Muscle of arm (tissue), 12 donors: Measurements from ENCODE around the gene SCPEP1. TPM values are rescaled to one million over a fixed set of nuclear protein-coding genes. Genes with fewer than 3 reads are reported as not detected.

Experiments used
- DNase-seq: peaks from one replicate; pipeline ENCODE4 v3.0.0-alpha.2; 2013
- polyA plus RNA-seq, 12 donors: library from polyadenylated mRNA; unstranded; fragments of 120-200 nt; gene quantifications; one replicate each; pipeline ENCODE4 v1.2.1, GENCODE V29; 2013; ENCODE audit not compliant: insufficient read length in 12 of 12

Gene SCPEP1
- polyA plus RNA-seq, 12 donors, result 10.8 to 25.0 (median 18.1) TPM; not detected in 1

DNA sequence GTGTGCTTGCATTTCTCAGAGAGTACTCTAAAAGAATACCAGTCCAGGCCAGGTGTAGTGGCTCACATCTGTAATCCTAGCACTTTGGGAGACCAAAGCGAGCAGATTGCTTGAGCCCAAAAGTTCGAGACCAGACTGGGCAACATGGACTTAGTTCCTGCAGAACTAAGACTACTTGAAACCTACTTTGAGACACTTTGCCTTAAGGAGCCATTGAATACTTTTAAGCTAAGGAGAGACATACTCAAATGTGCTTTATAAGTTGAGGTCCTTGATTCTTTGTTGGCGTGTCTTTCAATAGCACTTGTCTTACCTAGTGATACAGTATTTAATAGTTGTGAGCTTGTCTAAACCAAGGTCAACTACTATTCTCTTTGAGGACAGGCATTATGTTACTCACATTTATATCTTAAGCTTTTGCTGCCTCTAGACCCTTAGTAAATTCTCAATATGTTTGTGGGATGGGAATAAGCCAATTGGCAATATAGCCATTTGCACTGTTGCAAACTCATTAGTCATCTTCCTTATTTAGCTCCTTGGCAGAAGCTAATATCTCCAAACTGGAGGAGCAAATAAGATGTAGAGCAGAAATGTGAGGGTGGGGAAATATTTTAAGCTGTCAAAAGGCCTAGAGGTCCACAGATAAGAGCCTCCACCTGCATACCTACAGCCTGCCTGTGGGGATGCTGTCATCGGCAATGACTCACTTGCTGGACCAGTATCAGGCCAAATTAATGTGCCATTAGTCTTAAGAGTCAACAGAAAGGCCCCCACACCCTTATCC is 16.3 kb downstream of the SCPEP1 start:
- no peak for DNase-seq

DNA sequence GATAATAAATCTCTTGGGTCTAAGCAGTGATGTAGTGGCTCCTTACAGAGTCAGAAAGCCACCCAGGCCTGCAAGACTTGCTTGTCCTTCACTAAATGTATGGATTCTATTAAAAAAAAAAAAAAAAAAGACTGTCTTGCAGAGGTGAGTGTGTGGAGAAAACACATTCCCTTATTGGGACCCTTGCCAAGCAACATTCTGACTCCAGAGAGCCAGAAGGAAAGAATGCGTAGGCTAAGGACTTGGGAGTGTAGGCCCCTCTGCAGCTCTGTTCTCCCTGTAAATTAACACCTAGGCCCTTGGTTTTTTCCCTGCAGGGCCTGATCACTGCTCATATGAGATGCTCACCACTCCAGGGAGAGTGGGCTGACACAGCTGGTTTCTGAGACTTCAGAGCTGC is 17.8 kb downstream of the SCPEP1 start:
- DNase-seq, result no peak

DNA sequence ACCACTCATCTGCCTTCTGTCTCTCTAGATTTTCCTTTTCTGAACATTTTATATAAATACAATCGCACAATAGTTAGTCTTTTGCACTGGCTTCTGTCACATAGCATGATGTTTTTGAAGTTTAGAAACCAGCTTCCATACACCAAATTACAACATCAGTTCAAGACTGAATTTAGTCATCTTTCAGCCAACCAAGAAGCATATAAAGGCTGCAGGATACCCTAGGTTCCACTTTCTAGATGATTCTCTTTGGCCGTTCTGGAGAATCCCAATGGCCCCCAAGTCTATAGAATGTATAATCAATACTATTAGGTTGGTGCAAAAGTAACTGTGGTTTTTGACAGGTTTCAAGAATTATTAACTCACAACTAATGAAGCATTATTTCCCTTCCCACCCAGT is 19.4 kb downstream of the SCPEP1 start:
- DNase-seq, result no peak

DNA sequence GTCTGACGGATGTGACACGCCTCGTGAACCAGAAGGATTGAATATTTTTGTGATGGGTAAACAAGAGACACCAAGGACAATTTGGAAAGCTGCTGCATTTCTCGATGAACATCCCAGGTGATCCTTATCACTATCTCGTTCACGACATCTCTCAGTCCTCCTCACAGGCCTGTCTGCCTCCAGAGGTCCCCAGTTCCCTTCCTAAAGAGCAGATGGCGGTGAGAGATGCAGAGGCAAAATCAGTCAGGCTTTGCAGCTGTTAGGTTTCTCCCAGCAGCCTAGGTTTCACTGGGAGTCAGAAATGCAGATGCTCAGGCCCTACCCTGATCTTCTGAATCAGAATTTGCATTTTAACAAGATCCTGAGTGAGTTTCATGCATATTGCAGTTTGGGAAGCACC is 23.6 kb downstream of the SCPEP1 start:
- DNase-seq, result no peak

DNA sequence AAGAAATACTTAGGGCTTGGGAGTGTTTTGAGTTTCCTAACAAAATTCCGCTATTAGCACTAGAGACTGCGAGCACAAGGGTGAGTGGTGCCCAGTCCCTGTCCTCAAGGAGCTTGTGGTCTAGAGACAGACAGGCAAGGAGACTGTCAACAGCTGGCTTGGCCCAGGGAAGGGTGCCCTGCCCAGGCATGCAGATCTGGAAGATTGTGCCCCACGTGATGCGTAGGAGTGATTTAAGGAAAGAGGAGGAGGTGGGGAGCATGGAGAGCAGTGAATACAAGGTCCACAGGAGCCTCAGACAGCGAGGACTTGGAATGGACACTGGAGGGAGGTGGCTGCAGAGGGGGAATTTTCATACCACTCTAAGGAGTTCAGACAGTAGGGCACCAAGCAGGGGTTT is 25.0 kb downstream of the SCPEP1 start:
- DNase-seq, result no peak

DNA sequence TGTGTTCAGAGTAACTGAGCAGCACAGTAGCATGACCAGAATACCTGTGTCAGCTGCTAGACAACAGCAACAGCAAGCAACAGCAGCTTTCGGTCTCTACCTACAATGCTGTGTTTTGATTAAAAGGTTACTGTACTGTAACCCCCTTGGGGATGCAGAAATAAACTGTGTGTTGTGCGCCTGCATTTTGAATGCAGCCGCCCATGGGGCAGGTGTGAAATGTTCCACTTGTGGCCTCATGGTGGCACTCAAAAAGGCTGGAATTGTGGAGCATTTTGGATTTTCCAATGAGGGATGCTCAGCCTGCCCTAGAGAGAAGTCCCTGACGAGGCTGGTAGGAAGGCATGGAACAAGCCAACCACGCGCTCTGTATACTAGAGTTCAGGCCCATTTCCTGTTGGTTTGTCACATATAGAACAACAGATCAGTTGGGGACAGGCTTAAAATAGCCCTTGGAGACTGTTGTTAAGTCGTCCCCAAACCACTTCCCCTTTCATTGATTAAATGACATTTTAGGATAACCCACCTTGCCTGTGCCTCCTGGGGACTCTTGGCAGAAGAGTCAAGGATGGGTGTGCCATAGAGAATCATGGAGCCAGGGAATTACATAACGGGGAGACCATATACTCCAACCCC is 27.1 kb downstream of the SCPEP1 start:
- DNase-seq, result no peak

DNA sequence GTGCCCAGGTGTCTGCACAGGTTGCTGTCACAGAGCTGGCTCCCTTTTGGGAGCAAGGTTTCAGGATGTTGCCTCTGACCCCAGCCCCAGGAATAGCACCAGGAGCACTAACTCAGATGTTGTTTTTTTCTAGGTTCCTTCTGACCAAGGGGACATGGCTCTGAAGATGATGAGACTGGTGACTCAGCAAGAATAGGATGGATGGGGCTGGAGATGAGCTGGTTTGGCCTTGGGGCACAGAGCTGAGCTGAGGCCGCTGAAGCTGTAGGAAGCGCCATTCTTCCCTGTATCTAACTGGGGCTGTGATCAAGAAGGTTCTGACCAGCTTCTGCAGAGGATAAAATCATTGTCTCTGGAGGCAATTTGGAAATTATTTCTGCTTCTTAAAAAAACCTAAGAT is 28.1 kb downstream of the SCPEP1 start:
- no peak for DNase-seq

DNA sequence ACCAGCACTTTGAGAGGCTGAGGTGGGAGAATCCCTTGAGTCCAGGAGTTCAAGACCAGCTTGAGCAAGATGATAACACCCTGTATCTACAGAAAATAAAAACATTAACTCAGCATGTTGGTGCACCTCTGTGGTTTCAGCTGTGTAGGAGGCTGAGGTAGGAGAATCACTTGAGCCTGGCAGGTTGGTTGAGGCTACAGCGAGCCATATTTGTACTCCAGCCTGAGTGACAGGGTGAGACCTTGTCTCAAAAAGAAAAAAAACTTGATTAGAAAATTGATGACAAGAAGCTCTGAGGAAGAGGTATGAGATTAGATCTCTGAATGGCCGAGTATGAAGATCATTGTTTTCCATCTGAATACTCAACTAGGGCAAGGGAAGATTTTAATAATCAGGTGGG is 31.0 kb downstream of the SCPEP1 start:
- DNase-seq, result no peak

DNA sequence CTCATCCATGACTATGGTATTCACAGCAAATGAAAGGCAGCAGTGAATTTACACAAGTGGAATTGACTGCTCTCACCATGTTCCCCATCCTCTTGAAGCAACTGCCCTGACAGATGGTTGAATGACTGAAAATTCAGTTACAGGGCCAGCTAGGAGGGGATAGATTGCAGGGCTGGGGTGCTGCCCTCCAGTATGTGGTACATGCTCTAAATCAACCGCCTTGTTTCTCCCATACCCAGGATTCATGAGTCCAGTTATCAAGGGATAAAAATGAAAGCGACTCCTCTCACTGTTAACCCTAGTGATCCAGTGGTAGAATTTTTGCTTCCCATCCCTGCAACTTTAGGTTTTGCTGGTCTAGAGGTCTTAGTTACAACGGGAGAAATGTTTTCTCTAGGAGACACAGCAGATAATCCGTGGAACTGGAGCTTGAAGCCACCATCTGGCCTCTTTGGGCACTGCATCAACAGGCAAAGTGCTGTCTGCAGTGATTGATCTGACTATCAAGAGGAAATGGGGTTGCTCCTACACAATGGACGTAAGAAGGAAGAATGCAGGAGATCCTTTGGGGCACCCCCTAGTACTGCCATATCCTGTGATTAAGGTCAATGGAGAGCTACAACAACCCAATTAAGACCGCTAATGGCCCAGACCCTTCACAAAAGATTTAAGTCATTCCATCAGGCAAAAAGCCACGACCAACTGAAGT is 32.0 kb downstream of the SCPEP1 start:
- peak; percentile 15 for DNase-seq

DNA sequence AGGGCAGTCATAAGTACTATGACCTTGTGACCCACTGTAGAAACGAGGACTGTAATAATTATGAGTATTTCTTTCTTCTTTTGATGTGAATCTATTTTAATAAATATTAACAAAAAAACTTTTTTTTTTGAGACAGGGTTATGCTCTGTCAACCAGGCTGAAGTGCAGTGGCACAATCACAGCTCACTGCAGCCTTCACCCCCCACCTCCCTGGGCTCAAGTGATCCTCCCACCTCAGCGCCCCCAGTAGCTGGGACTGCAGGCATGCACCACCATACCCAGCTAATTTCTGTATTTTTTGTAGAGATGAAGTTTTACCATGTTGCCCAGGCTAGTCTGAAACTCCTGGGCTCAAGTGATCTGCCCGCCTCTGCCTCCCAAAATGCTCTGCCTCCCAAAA is 32.6 kb downstream of the SCPEP1 start:
- DNase-seq, result no peak

DNA sequence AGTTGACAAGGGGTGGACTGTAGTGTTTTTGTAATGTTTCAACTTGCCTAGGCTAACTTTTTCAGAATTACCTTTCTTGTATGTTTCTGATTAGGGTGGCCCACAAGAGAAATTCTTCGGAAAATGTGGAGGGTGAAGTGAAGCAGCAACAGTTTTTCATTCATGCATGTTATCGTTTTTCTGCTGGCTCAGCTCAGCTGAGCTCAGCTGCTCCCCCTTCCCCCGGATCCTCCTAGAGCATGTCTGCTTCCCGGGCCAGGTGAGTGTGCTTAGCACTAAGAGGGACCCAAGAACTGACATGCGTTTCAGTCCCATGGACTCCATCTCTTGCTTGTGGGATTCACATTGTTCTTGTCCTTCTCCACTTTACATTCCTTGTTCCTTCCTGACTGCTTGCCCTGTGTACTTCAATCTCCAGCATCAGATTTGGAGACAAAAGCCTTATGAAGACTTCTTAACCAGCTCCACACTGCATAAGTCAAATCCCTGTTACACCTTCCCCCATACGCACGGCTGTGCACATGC is 33.6 kb downstream of the SCPEP1 start:
- DNase-seq, result no peak

DNA sequence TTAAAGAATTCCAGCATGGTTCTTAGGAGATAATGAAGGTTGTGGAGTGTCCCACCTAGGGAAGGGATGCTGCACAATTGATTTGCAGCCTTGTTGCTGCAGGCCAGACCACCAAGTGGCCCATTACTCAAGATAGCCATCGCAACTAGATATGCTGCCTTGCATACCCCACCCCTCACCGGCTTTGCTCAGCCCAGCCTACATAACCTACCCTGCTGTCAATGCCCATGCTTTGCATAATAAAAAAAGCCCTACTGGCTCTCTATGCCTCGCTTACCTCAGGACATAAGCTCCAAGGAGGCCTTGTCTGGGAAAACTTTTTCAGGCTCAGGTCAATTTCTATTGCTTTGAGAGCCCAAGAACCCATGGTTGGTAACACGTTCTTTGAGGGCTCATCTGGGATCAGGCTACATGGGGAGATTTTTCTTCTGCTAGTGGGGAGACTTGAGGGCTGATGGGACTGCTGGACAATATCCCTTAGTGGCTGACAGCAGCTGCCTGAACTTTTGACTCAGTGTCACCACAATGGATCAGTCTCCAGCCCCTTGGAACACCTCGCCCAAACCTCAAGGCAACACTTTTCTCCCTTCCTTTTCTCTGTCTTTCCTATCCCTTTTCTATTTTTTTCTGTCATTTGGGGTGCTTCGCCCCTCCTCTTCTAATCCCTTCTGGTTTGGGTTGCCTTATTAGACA is 38.3 kb downstream of the SCPEP1 start:
- DNase-seq, result no peak

DNA sequence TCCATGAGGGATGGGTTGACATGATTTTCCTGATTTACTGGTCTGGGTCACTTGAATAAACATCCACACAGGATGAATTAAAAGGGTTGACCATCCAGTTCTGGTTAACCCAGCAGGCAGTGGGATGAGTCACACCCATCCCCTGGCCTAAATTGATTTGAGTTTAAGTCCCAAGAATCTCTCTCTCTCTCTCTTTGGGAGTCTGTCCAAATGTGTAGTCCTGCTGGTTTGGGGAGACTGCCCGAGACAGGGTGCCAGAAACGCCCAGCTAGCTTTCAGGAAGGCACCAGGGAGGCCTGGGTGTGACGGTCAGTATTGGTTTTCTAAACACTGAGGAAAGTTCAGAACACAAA is 38.8 kb downstream of the SCPEP1 start:
- no peak for DNase-seq

DNA sequence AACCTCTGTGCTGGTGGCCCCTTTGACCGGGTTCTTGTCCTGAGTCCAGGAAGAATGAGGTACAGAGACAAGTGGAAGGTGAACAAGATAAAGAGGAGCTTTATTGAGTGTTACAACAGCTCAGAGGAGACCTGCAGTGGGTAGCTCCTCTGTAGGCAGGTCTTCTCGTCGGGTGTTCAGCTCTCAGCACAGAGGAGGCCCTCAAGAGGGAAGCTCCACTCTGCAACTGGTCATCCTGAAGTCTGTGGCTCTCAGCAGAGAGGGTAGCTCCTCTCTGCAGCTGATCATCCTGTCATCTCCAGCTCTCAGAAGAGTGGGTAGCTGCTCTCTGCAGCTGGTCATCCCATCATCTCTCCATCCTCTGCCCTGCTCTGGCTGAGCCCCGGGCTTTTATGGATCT is 39.7 kb downstream of the SCPEP1 start:
- DNase-seq, result no peak

DNA sequence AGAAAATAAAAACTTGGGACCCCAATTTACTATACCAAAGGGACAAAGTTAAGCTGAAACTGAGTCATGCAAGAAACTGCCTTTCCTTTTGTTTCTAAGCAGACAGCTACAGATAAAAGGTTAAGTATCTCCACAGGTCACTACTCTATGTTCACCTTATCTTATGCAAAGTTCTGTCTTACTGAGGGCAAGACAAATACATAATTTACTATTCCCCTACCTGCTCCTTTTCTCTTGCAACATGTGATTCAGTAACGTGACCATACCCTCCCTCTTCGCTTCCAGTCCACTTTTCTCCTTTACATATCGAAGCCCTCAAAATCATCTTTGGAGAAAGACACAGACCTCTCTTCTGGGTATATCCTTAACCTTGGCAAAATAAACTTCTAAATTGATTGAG is 42.3 kb downstream of the SCPEP1 start:
- no peak for DNase-seq

DNA sequence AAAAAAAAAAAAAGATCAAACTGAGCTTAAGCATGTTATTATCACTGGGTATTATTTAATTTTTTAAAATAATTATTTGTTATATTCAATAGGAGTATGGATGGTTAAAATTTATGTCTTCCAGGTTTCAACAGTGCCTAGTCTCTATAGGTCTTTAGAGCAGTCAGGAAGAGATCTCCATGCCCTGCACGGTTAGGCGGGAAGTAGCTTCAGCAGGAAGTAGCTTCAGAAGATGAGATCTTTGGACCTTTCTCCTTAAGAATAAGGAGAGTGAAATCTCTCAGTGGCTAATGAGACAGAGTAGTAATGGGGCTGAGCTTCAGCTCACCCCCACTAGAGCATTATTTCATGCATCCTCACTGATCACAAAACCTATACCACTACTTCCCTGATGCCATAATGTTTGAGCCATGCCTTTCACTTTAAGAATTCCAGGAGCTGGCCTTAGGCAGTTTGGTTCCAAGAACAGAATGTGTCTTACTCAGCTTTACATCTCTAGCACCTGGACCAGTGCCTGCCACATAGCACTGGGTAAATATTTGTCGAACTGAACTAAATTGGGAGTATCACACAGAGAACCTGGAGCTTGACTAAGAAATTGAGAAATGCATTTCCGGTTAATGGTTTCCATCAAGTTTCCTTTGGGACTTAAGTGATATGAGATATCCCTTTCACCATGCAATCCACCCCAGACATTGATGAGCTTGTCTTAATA is 43.5 kb downstream of the SCPEP1 start:
- no peak for DNase-seq

DNA sequence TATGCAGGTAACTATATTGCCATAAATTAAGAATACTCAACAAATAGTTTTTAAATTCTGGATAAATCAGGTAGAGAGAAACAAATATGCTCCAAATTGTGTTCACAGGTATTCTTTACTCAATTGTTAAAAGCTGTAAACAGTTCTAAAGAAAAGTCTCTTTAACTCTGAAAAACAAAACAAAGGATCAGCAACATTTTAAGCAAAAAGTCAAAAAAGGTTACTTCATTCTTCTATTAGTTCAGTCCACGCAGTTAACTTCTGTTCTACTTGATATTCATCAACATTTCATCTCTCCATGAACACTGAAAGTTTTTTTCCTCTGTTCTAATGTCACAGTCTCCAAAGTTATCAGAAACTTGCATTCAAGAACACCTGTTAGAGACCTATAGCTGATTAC is 47.9 kb downstream of the SCPEP1 start:
- no peak for DNase-seq

DNA sequence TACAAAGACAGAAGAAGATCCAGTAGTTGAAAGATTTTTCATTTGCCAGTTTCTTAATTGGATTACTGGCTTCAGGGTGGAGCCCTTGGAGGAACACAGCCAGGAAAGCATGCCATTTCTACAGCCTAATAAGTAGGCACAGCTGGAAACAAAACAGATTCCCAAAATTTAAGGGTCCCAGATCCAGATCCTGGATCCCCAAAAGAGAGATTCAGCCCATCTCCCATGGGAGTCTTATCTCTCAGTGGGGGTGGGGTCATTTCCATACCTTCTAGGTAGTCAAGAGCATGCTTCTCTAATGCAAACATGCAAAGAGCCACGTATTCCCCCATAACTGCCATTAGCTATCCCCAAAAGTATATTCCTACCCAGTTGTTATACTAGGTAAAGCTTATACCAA is 49.9 kb downstream of the SCPEP1 start:
- no peak for DNase-seq

DNA sequence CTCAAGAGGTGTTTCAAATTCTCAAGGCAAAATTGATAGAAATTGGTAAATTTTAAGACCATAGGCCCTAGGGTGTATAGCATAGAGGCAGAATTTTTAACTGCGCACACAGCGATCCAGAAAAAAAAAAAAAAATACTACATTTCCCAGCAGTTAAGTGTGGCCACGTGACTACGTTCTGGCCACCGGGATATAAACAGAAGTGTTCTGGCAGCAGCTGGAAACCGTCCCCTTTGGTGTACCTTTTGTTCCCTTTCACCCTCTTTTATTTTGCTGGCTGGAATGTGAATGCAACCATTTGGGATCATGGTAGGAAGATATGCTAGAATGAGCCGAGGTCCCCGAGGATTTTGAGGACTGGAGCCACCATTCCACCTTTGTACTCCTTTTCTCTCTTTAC is 54.4 kb downstream of the SCPEP1 start:
- no peak for DNase-seq

DNA sequence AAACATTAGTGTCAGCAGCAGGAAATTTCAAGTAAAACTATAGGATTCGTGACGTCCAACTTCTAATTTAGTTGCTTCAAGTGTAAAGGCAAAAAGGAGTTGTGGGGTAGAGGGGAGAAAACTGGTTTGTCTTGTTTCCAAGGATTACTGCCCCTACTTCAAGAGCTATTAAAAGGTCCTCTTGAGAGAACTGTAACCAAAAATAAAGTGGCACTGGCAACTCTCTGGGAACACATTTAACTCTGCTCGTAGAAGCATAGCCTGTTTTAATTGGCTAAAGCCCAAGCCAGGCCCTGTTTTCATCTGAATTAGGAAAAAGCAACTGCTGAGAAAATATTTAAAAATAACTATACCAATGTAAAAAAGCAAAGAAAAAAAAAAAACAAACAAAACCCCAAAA is 55.4 kb downstream of the SCPEP1 start:
- no peak for DNase-seq
